Stimulated activated CD8-positive, alpha-beta memory T cell treated with anti-CD3 and anti-CD28 coated beads, Interleukin-12 subunit alpha, Interleukin-12 subunit beta, amount 100 ng/mL, for 4 hours (primary cell): Measurements from ENCODE around the gene CELF5.
"Not testable (repeated sequence)": the region's sequence is repeated elsewhere in the genome, so short reads cannot be mapped to it uniquely, and the experiment has no call there.

Experiments
- DNase-seq: peaks from one replicate; pipeline ENCODE4 v3.0.0-alpha.2; 2020; ENCODE audit warnings: low read depth

CELF5 gene

DNA sequence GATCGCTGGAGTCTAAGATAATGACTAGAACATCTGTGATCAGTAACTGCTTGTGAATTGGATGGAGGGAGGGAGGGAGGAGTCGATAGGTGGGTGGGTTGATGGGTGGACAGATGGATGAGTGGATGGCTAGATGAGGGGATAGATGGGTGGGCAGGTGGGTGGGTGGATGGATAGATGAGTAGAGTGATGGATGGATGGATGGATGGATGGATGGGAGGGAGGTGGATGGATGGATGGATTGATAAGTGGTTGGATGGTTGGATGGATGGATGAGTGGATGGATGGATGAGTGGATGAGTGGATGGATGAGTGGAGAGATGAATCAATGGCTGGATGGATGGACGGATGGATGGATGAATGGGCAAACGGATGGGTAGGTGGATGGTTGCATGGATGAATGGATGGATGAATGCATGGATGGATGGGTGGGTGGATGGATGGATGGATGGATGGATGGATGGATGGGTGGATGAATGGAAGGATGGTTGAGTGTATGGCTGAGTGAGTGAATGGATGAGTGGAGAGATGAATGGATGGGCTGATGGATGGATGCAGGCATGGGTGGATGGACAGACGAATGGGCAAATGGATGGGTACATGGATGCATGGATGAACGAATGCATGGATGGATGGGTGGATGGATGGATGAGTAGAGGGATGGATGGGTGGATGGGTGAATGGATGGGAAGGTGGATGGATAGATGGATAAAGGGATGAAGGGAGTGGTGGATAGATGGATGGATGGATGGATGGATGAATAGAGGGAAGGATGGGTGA is 97.9 kb downstream of the CELF5 start:
- DNase-seq: no peak

DNA sequence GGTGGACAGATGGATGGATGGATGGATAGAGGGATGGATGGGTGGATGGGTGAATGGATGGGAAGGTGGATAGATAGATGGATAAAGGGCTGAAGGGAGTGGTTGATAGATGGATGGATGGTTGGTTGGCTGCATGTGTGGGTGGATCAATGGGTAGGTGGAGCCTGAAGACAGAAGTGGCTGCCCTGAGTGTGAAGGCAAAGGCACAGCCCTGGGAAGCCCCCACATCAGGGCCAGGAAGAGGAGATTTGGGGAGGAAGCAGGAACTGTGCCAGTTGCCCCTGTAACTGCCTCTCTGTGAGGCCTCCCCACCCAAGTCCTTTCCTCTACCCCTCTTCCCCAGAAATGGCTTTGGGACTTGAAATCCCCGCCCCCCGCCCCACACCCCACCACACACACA is 98.6 kb downstream of the CELF5 start:
- DNase-seq: no peak

- DNase-seq: no peak
Measured at GRCh38 chr19:3323658-3324057, 99.2 kb downstream of the CELF5 start.

DNA sequence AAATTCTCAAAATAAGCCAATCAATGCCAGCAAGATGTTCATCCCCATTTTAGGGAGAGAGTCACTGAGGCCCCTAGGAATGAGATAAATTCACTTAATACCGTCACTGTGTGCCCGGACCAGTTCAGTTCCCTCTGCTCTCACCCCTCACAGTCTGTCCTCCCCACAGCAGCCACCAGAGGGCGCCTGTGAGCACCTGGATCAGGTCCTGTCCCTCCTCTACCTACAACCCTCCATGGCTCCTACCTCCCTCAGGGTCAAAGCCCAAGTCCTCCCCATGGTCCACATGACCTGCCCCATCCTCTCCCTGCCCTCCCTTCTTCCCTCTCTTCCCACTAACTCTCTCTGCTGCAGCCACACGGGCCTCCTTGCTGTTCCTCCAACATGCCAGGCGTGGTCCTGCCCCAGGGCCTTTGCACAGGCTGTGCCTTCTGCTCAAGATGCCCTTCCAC is 100.0 kb downstream of the CELF5 start:
- peak; percentile 44 for DNase-seq

DNA sequence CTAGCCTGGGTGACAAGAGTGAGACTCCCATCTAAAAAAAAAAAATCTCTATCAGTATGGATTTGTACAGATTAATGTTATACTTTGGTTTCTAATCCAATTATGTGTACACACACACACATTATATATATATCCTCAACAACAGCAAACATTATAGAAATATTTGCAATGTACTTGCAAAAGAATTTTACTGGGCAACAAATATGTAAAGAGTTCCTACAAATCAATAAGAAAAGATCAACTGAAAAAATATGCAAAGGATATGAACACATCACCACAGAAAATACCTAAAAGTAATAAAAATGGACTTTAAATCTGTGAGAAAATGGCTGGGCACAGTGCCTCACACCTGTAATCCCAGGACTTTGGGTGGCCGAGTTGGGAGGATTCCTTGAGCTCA is 101.0 kb downstream of the CELF5 start:
- no peak for DNase-seq

DNA sequence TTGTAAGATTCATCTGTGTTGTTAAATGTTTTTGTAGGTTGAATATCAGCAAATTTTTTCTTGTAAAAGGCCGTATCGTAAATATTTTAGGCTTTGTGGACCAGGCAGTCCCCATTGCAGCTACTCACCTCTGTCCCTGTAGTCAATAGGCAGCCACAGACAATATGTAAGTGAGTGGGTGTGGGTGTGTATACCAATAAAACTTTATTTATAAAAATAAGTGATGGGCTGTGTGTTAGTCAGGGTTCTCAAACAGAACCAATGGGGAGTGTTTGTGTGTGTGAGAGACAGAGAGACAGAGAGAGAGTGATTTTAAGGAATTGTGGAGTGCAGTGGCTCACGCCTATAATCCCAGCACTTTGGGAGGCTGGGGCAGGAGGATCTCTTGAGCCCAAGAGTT is 104.3 kb downstream of the CELF5 start:
- DNase-seq: no peak

DNA sequence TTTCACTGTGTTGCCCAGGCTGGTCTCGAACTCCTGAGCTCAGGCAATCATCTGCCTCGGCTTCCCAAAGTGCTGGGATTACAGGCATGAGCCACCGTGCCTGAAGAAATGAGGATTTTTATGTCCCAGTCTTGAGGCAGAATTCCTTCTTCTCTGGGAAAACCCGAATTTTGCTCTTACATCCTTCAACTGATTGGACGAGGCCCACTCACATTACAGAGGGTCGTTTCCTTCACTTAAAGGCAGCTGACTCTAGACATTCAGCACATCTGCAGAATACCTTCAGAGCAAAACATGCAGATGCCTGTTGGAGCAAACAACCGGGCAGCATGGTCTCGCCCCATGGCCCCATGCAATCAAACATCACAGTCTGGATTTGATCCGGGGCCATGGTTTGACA is 105.6 kb downstream of the CELF5 start:
- DNase-seq: no peak

DNA sequence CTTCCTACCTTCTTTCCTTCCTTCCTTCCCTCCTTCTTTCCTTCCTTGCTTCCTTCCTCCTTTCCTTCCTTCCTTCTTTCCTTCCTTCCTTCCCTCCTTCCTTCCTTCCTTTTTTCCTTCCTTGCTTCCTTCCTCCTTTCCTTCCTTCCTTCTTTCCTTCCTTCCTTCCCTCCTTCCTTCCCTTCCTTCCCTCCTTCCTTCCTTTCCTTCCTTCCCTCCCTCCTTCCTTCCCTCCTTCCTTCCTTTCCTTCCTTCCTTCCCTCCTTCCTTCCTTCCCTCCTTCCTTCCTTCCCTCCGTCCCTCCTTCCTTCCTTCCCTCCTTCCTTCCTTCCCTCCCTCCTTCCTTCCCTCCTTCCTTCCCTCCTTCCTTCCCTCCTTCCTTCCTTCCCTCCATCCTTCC is 107.8 kb downstream of the CELF5 start:
- DNase-seq: not testable (repeated sequence)

- no peak for DNase-seq
Measured at GRCh38 chr19:3333020-3333583, 108.6 kb downstream of the CELF5 start.

DNA sequence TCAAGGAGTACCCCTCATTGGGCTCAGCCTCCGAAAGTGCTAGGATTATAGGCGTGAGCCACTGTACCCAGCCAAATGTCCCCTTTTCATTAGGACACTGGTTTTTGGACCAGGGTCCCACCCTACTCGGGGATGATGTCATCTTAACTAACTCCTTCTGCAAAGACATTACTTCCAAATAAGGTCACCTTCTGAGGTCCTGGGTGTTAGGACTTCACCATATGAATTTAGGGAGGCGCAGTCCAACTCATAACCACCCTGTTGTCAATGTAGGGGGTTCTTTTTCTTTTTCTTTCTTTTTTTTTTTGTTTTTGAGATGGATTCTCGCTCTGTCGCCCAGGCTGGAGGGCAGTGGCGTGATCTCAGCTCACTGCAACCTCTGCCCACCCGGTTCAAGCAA is 109.2 kb downstream of the CELF5 start:
- no peak for DNase-seq

DNA sequence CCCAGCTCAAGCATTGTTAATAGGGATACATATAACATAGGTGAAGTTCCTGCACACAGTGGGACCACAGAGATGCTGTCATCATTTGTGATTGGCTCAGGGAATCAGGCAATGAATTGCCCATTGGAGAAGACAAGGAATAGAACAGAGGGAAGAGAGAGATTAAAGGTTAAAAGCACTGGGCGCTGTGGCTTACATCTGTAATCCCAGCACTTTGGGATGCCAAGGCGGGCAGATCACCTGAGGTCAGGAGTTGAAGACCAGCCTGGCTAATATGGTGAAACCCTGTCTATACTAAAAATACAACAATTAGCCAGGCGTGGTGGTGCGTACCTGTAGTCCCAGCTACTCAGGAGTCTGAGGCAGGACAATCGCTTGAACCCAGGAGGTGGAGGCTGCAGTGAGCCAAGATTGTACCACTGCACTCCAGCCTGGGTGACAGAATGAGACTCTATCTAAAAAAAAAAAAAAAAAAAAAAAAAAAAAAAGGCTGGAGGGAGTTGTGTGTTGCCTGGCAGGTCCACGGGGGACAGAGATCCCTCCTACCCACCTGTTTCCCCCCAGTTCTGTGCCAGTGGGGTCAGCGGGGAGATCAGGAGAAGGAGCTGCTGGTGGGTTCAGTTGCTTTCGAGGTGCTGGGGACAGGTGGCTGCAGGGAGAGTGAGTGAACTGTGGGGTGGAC is 110.4 kb downstream of the CELF5 start:
- DNase-seq: not testable (repeated sequence)

DNA sequence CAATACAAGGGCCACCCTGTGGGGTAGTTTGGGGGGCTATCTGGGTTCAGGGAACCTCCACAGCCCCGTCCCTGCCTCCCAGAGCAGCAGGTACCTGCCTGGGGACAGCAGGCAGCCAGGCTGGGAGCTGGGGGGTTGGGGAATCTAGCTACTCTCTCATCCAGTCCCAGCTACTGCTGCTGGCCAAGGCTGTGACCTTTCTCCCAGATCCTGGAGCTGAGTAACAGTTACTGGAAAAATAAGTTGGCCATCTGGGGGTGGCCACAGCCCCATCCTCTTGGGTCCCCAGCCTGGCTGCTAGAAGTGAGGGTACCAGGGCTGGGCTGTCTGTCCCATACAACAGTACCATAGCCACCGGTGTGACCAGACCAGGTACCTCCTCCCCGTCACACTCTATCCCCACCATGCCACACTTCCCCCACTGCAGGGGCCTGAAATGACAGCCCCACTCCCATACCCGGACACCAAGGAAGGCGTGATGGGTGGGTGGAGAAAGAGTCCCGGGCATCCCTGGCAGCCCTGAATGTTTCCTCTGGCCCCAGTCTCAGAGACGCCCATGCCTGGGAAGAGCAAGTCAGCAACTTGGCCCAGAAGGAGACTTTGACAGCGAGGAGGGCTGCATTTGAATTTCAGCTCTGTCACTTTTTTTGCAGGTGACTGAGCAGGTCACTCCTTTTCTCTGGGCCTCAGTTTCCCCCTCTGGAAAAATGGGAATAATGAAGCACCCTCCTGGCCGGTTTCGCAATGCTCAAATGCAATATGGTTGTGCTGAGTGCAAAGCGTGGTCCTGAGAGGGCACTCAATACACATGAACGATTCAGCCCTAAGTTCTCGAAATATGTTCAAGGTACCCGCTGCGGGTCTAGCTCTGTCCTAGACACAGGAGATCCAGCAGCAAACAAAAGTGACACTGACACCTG is 111.2 kb downstream of the CELF5 start:
- DNase-seq: no peak

GRCh38 chr19:3336351-3336679 is 111.9 kb downstream of the CELF5 start:
- no peak for DNase-seq

DNA sequence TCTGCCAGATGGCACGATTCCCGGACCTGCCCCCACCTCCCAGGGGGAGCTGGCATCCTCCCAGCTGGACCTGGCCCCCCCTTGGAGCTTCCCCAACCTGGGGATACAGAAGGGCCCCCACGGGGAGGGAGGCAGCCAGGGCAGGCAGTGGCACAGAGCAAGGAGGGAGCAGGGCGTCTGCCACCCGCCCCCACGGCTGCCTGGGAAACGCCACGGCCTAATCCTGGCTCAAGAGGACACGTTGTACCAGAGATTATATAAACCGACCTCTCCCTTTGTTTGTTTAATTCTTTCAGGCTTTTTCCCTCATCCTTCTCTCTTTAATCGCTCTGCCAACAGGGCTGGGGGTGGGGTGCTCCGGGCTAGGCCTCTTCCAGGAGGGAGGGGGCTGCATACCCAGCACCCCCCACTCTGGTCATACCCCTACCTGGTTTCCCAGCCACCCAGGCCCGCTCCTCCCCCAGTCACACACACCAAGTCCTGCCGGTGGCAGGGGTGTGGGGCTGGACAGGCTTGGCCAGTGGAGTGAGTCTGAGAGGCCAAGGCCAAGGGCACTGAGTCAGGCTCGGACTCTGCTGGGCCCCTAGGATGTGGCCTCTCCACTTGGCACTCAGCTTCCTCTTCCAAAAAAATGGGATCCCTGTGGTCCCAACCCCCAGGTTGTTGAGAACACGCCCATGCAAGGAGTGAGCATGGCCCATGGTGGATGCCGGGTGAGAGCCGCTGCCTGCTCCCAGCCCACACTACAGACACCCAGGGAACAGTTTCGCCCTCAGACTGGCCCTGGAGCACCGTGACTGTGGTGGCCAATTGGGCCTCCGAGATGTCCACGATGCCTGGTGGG is 112.4 kb downstream of the CELF5 start:
- no peak for DNase-seq

DNA sequence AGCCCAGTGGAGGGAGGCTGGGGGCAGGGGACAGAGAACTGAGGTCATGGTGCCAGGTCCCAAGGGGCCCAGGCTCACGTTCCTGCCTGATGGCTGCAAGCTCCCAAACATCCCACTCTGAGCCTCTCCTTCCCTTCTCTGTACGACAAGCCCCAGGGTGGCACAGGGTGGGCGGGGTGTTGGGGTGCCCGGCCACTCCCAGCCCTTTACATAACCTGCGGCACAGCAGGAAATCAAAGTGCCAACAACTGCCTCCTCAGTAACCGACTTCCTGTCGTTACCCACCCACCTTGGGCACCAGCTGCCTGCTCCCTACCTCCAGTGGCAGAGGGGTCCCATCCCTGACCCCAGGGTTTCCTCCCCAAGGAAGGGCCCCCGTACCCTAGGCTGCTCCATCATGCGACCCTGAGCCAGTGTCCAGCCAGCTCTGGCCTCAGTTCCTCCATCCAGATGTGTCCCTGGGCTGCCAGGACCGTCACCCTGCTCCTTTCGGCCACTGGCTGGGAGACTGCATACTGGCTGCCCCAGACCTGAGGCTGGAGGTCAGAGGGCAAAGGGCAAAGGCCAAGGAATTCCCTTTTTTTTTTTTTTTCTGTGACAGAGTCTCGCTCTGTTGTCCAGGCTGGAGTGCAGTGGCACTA is 114.2 kb downstream of the CELF5 start:
- peak; percentile 25 for DNase-seq

- DNase-seq: no peak
Measured at GRCh38 chr19:3340340-3340739, 115.9 kb downstream of the CELF5 start.

- DNase-seq: no peak
Measured at GRCh38 chr19:3342246-3342645, 117.8 kb downstream of the CELF5 start.

- not testable (repeated sequence) for DNase-seq
Measured at GRCh38 chr19:3342962-3343361, 118.5 kb downstream of the CELF5 start.

GRCh38 chr19:3343619-3344502 is 119.4 kb downstream of the CELF5 start:
- no peak for DNase-seq
